T-helper 17 cell (primary cell): ENCODE data around the gene ZNF791. TPM values are rescaled to one million over a fixed set of nuclear protein-coding genes. Genes with fewer than 3 reads are reported as not detected.
A peak's percentile ranks its signal among the peaks of the same experiment; 100 is the strongest.
"Not testable (repeated sequence)": the region's sequence is repeated elsewhere in the genome, so short reads cannot be mapped to it uniquely, and the experiment has no call there.

Experiments
- ATAC-seq: fragments of 150-1000 bp; cut with Tn5 transposase; 2 replicates; pipeline ENCODE4 v1.10.0; 2021; ENCODE audit warnings: mild to moderate bottlenecking, moderate library complexity
- DNase-seq, 3 donors: peaks; one replicate each; pipeline versions ENCODE4 v3.0.0 to v3.0.0-alpha.2; 2020 to 2021
- H3K9me3 ChIP-seq: one replicate; pipeline ENCODE4 v1.7.0; 2013; ENCODE audit warnings: low read length, mild to moderate bottlenecking; ENCODE audit not compliant: control insufficient read depth, poor library complexity, severe bottlenecking
- H3K27ac Mint-ChIP-seq: one replicate; pipeline ENCODE4 v1.8.0; 2022; ENCODE audit warnings: mild to moderate bottlenecking, moderate library complexity, mixed read lengths
- H3K27me3 Mint-ChIP-seq: one replicate; pipeline ENCODE4 v1.8.0; 2022; ENCODE audit warnings: mixed read lengths
- H3K36me3 Mint-ChIP-seq: one replicate; pipeline ENCODE4 v1.8.0; 2022; ENCODE audit warnings: low read depth, mixed read lengths
- H3K4me1 Mint-ChIP-seq: one replicate; pipeline ENCODE4 v1.8.0; 2022; ENCODE audit warnings: mild to moderate bottlenecking, mixed read lengths
- H3K4me3 Mint-ChIP-seq: one replicate; pipeline ENCODE4 v1.8.0; 2022; ENCODE audit warnings: mild to moderate bottlenecking, moderate library complexity, mixed read lengths
- total RNA-seq, 4 donors: library from RNA in 2 of 4; stranded (reverse) in 2 of 4; gene quantifications; one replicate each; pipeline ENCODE4 v1.2.3 and lab custom pipeline; 2022 to 2026

ZNF791 gene
- total RNA-seq, 2 donors from 2014 or later: 46.2 to 47.0 TPM

GRCh38 chr19:12676928-12677327 is 66.2 kb downstream of the ZNF791 start:
- Mint-ChIP-seq H3K27ac (peak overlapping the region; percentile 88), H3K27me3 (no peaks in the 10 kb centered on the region), H3K36me3 (peaks cover 9% of the 10 kb centered on the region), H3K4me3 (no peak overlapping the region), H3K4me1 (peaks cover 23% of the 10 kb centered on the region)
- ATAC-seq (no peak), DNase-seq (no peak)
- no peaks in the 10 kb centered on the region for H3K9me3 ChIP-seq

DNA sequence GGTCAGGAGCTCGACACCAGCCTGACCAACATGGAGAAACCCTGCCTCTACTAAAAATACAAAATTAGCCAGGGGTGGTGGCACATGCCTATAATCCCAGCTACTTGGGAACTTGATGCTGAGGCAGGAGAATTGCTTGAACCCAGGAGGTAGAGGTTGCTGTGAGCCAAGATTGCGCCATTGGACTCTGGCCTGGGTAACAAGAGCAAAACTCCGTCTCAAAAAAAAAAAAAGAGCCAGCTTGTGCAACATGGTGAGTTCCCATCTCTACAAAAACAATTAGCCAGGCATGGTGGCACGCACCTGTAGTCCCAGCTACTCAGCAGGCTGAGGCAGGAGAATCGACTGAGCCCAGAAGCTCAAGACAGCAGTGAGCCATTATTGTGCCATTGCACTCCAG is 67.3 kb downstream of the ZNF791 start:
- DNase-seq, H3K4me3 Mint-ChIP-seq, H3K36me3 Mint-ChIP-seq, H3K27ac Mint-ChIP-seq, ATAC-seq, H3K27me3 Mint-ChIP-seq, H3K9me3 ChIP-seq: not testable (repeated sequence)
- peaks cover 18% of the 10 kb centered on the region for H3K4me1 Mint-ChIP-seq

- H3K36me3 Mint-ChIP-seq: peaks cover 7% of the 10 kb centered on the region
- no peaks in the 10 kb centered on the region for H3K9me3 ChIP-seq
- no peak overlapping the region for H3K4me3 Mint-ChIP-seq
- peaks cover 14% of the 10 kb centered on the region for H3K4me1 Mint-ChIP-seq
- no peaks in the 10 kb centered on the region for H3K27me3 Mint-ChIP-seq
- ATAC-seq (no peak), DNase-seq (no peak)
- no peak overlapping the region for H3K27ac Mint-ChIP-seq
Measured at GRCh38 chr19:12680034-12680433, 69.3 kb downstream of the ZNF791 start.

DNA sequence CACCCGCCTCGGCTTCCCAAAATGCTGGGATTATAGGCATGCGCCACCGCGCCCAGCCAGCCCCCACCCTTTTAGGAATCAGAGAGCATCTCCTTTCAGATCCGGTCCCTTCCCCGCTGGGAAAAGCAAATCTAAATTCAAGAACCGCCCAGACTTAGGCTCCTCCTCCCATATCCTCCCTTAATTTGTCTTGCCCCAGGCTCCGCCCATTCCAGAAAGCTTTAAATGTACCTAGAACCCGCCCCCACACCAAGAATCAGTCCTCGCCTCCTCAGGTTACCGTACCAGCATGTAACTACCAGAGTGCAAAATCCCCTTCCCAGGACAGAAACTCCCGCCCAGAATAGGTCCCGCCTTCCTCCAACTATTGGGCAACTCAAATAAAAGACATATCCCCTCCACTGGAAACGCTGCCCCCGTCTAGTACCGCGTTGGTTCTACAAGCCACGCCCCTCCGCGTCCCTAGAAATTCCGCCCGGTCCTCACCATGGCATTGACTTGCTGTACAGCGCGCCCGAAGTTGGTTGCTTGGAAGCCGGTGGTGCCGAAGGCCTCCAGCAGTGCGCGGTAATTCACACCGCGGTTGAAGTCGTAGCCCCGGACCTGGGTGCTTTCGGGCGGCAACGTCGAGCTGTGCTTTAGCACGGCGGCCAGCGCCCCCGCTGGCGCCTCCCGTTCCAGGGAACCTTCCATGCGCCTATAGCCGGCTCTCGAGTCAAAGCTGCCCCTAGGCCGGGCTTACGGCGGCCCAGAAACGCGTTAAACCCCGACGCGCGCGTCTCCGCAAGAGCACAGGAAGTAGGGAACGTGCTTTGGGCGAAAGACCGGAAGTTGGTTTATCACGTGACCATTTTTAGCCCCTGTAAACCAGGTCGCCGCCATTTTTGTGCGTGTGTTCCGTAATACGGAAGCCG is 70.6 kb downstream of the ZNF791 start, which contains the start of gene DHPS:
Gene DHPS, minus strand, starts transcription at position 807 of the 914 bp plus-strand sequence. Its CDS starts 114 bp downstream, at position 693.
- H3K4me1 Mint-ChIP-seq: peaks cover 15% of the 10 kb centered on the region
- H3K27ac Mint-ChIP-seq: peak within 1 kb of the TSS; percentile 99
- H3K36me3 Mint-ChIP-seq: peaks cover 5% of the 10 kb centered on the region
- H3K9me3 ChIP-seq: no peaks in the 10 kb centered on the region
- H3K4me3 Mint-ChIP-seq: peak within 1 kb of the TSS; percentile 98
- no peaks in the 10 kb centered on the region for H3K27me3 Mint-ChIP-seq
- peak; percentile 83 for ATAC-seq
- peak; percentile 72 to 82 (median 76) for DNase-seq

Other genes starting within 250 kb of the ZNF791 start
- under 1 TPM; 0.29 to 0.97 TPM for gene ZNF442, start 245.2 kb upstream of the ZNF791 start, total RNA-seq
- 1 to 10 TPM; 1.5 to 1.7 TPM for gene ZNF799, start 209.6 kb upstream of the ZNF791 start, total RNA-seq
- 1 to 10 TPM; 2.3 to 2.6 TPM for gene ZNF443, start 169.9 kb upstream of the ZNF791 start, total RNA-seq
- 1 to 10 TPM; 1.5 to 1.6 TPM for gene ZNF709, start 126.1 kb upstream of the ZNF791 start, total RNA-seq
- gene ZNF564, start 59.4 kb upstream of the ZNF791 start, total RNA-seq: 10 to 100 TPM; 12.0 to 14.5 TPM
- 1 to 10 TPM; 6.8 to 7.0 TPM for gene ZNF490, start 107 bp upstream of the ZNF791 start, total RNA-seq
- gene MAN2B1, start 55.8 kb downstream of the ZNF791 start, total RNA-seq: 100 to 1,000 TPM; 157 to 181 TPM
- 10 to 100 TPM; 10.5 to 11.1 TPM for gene WDR83, start 55.9 kb downstream of the ZNF791 start, total RNA-seq
- gene DHPS, start 71.0 kb downstream of the ZNF791 start, total RNA-seq: 100 to 1,000 TPM; 126 to 147 TPM
- not detected for gene GNG14, start 77.1 kb downstream of the ZNF791 start, total RNA-seq
- 1 to 10 TPM; 2.9 to 3.5 TPM for gene FBXW9, start 85.7 kb downstream of the ZNF791 start, total RNA-seq
- gene TNPO2, start 113.0 kb downstream of the ZNF791 start, total RNA-seq: 10 to 100 TPM; 48.6 to 60.0 TPM
- 100 to 1,000 TPM; 176 to 185 TPM for gene TRIR, start 123.8 kb downstream of the ZNF791 start, total RNA-seq
- gene GET3, start 126.6 kb downstream of the ZNF791 start, total RNA-seq: 10 to 100 TPM; 29.8 to 32.6 TPM
- not detected for gene BEST2, start 140.9 kb downstream of the ZNF791 start, total RNA-seq
- 10 to 100 TPM; 14.9 to 19.3 TPM for gene HOOK2, start 164.6 kb downstream of the ZNF791 start, total RNA-seq
- gene JUNB, start 180.6 kb downstream of the ZNF791 start, total RNA-seq: 1,000 to 10,000 TPM; 1,500 to 1,584 TPM
- 10 to 100 TPM; 92.6 to 97.0 TPM for gene PRDX2, start 190.9 kb downstream of the ZNF791 start, total RNA-seq
- gene THSD8, start 191.1 kb downstream of the ZNF791 start, total RNA-seq: 1 to 10 TPM in 1 of 2 donors, under 1 TPM in 1; 0.85 to 3.0 TPM
- gene RNASEH2A, start 195.7 kb downstream of the ZNF791 start, total RNA-seq: 1 to 10 TPM; 3.1 to 5.7 TPM
- not detected for gene RTBDN, start 223.7 kb downstream of the ZNF791 start, total RNA-seq
- gene MAST1, start 227.6 kb downstream of the ZNF791 start, total RNA-seq: 1 to 10 TPM; 1.5 to 4.1 TPM